HFFc6 (cell line): ENCODE data around the gene PTPRK. TPM values are rescaled to one million over a fixed set of nuclear protein-coding genes. Genes with fewer than 3 reads are reported as not detected.

ENCODE experiments used
- DNase-seq: peaks from one replicate; pipeline ENCODE4 v3.0.0-alpha.2; 2018
- H3K27ac Mint-ChIP-seq: 2 replicates; pipeline ENCODE4 v1.8.0; 2020; ENCODE audit warnings: mild to moderate bottlenecking, mixed read lengths
- H3K27me3 Mint-ChIP-seq: 2 replicates; pipeline ENCODE4 v1.8.0; 2021; ENCODE audit warnings: mild to moderate bottlenecking, moderate library complexity, mixed read lengths; ENCODE audit not compliant: insufficient read depth
- H3K36me3 Mint-ChIP-seq: 2 replicates; pipeline ENCODE4 v1.8.0; 2021; ENCODE audit warnings: low read depth, mixed read lengths
- H3K4me1 Mint-ChIP-seq: 2 replicates; pipeline ENCODE4 v1.8.0; 2020; ENCODE audit warnings: low read depth, mixed read lengths
- H3K4me3 Mint-ChIP-seq: 2 replicates; pipeline ENCODE4 v1.8.0; 2020; ENCODE audit warnings: mild to moderate bottlenecking, moderate library complexity, mixed read lengths
- H3K9me3 Mint-ChIP-seq: 2 replicates; pipeline ENCODE4 v1.8.0; 2020; ENCODE audit warnings: mild to moderate bottlenecking, mixed read lengths
- total RNA-seq, 6 experiments: library from RNA; stranded (reverse); fragmentation: NEBNext Ultra II Directional; extraction: Animal tissue kit (Norgen Biotek cat#: 25700); gene quantifications; 2 replicates in 1 of 6; 3 replicates in 5 of 6; pipeline ENCODE4 v1.2.3, GENCODE V29; 2021
- TF ChIP-seq, protein P1 (sequence below): fragments of 200-600 bp; sonication (generic); IDR thresholded peaks from 2 replicates; pipeline ENCODE4 v1.5.0; 2021; ENCODE audit warnings: antibody characterized with exemption, mild to moderate bottlenecking

PTPRK gene
- total RNA-seq, 6 experiments from 2014 or later = 92.8 to 104 (median 97.3) TPM

DNA sequence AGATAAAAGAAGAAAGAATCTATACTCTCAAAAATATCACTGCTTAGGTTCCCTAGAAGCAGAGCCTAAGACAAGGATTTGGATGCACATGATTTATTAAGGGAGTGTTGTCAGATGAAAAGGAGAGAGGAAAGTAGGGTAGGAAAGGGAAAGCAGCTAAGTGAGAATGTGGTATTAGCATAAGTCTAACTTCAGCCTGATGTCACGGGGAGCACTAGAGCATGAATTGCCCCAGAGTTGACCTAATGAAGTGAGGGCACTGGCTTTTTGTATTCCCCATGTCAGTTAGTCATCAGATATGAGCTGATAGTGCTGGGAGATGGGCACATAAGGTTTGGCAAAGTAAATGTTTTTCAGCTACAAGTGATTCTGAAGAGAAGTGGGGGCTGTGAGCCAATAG lies 490.6 kb downstream of the PTPRK start:
- Mint-ChIP-seq H3K4me3 (no peak overlapping the region), H3K9me3 (no peaks in the 10 kb centered on the region), H3K4me1 (peaks cover 15% of the 10 kb centered on the region), H3K27ac (no peak overlapping the region), H3K36me3 (0 out of 2 replicates have a peak, but pooled peaks cover 17% of the 10 kb centered on the region), H3K27me3 (no peaks in the 10 kb centered on the region; the same call in 1 of the 2 replicates)
- DNase-seq = no peak
- TF ChIP-seq, protein P1, sequence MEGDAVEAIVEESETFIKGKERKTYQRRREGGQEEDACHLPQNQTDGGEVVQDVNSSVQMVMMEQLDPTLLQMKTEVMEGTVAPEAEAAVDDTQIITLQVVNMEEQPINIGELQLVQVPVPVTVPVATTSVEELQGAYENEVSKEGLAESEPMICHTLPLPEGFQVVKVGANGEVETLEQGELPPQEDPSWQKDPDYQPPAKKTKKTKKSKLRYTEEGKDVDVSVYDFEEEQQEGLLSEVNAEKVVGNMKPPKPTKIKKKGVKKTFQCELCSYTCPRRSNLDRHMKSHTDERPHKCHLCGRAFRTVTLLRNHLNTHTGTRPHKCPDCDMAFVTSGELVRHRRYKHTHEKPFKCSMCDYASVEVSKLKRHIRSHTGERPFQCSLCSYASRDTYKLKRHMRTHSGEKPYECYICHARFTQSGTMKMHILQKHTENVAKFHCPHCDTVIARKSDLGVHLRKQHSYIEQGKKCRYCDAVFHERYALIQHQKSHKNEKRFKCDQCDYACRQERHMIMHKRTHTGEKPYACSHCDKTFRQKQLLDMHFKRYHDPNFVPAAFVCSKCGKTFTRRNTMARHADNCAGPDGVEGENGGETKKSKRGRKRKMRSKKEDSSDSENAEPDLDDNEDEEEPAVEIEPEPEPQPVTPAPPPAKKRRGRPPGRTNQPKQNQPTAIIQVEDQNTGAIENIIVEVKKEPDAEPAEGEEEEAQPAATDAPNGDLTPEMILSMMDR = no peak

DNA sequence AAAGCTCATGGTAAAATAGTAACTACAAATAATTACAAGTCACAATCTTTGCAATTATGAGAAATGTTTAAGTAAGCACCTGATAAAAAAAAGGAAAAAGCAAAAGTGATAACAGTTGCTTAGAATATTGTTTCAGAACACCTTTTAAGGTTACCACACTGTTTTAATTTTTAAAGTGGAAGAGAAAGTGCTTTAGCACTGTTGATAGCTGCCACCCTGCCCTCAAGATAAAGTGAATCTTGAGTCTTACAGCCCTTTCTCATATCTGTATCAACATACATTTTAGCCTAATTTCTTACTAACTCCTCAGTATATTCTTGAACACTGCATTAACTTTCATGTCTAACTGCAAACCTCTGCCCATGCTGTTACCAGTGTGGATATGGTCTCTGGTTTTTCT lies 492.2 kb downstream of the PTPRK start:
- Mint-ChIP-seq H3K27ac (no peak overlapping the region), H3K4me1 (peaks cover 15% of the 10 kb centered on the region)

GRCh38 chr6:128025478-128025877 lies 494.9 kb downstream of the PTPRK start:
- Mint-ChIP-seq H3K27me3 (no peaks in the 10 kb centered on the region; the same call in 1 of the 2 replicates), H3K4me1 (no peaks in the 10 kb centered on the region), H3K4me3 (no peak overlapping the region), H3K9me3 (no peaks in the 10 kb centered on the region), H3K27ac (no peak overlapping the region), H3K36me3 (peaks cover 14% of the 10 kb centered on the region; the same call in 1 of the 2 replicates)
- TF ChIP-seq, protein P1 = no peak
- no peak for DNase-seq

More for the DNA sequence above, 492.2 kb downstream of the PTPRK start:
- Mint-ChIP-seq H3K27me3 (no peaks in the 10 kb centered on the region; the same call in 1 of the 2 replicates), H3K9me3 (no peaks in the 10 kb centered on the region), H3K36me3 (0 out of 2 replicates have a peak, but pooled peaks cover 17% of the 10 kb centered on the region), H3K4me3 (no peak overlapping the region)
- DNase-seq = no peak
- TF ChIP-seq, protein P1 = no peak

GRCh38 chr6:128024969-128025368 lies 495.4 kb downstream of the PTPRK start:
- H3K9me3 Mint-ChIP-seq = no peaks in the 10 kb centered on the region
- H3K36me3 Mint-ChIP-seq = peaks cover 10% of the 10 kb centered on the region; the same call in 1 of the 2 replicates
- no peak overlapping the region for H3K4me3 Mint-ChIP-seq

DNA sequence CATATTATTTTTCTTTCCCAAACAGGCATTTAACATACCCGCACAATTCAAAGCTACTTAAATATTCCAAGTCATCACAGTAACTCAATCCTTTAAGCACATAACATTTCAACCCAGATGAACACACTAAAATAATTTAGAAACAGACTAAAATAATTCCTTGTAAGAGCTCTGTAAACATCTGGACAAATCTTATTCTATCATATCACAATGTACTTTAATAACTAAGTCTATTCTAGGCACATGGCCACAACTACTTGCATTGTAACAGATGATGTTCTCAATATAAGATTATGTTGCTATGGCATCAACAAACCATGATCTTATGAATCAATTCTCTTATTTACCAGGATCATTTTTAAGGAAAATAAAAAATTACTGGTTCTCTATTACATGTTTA lies 496.4 kb downstream of the PTPRK start:
- peaks cover 9% of the 10 kb centered on the region; the same call in 1 of the 2 replicates for H3K36me3 Mint-ChIP-seq
- no peak overlapping the region for H3K27ac Mint-ChIP-seq
- TF ChIP-seq, protein P1 = no peak
- H3K4me1 Mint-ChIP-seq = peaks cover 8% of the 10 kb centered on the region
- no peaks in the 10 kb centered on the region for H3K27me3 Mint-ChIP-seq
- no peak overlapping the region for H3K4me3 Mint-ChIP-seq
- DNase-seq = no peak
- H3K9me3 Mint-ChIP-seq = no peaks in the 10 kb centered on the region

More at GRCh38 chr6:128024969-128025368, 495.4 kb downstream of the PTPRK start:
- no peaks in the 10 kb centered on the region for H3K4me1 Mint-ChIP-seq
- TF ChIP-seq, protein P1 = no peak
- H3K27me3 Mint-ChIP-seq = no peaks in the 10 kb centered on the region; the same call in 1 of the 2 replicates
- no peak for DNase-seq
- no peak overlapping the region for H3K27ac Mint-ChIP-seq
